ENCODE measurements around the gene EIF2A. TPM values are rescaled to one million over a fixed set of nuclear protein-coding genes. Genes with fewer than 3 reads are reported as not detected.

Gene EIF2A
- total and polyA plus RNA-seq, 9 of the 15 experiments (the other 6 are each of a cell fraction or from before 2014, with no cell fraction given) = 106 to 192 (median 168) TPM

DNA sequence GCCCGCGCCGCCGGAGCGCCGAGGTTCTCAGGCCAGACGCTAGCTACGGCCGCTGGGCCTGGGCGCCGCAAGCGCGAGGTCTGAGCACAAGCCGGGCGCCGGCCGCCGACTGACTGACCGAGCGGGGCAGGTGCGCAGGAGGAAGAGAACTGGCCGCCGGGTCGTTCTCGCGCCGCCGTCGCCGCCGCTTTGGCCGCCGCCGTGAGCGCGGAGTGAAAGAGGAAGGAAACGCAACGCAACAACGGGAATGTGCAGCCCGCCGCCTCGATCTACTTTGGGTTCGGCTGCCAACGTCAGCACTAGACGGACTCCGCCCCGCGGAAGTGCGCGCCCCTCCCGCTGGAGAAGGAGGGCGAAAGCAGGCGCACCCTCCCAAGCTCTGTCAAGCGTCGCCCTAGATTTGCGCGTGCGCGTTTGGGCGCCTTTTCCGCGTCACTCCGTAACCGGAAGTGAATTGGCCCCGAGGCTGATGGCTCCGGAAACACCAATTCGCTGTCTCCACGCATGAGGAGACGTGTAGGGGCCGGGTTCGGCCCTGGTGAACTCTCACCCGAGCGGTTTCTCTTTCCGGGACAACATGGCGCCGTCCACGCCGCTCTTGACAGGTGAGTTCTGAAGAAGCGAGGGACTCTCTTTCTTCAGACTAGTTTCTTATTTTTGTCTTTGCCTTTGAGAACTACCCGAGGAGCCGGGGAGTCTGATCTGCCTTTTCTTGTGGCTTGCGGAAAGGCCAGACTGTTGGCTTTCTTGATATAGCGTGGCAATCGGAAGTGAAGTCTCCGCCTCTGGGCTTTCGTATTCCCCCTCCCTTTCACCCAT, at the start of gene EIF2A, which contains the start of gene SERP1 (continued):
- TF ChIP-seq MNT (conservative IDR thresholded peaks at IDR 0.05) = peak; percentile 93 to 97
- TF ChIP-seq XRCC3 (IDR thresholded peaks at IDR 0.05) = no peak
- TF ChIP-seq BRCA1 (IDR thresholded peaks at IDR 0.05) = no peak
- TF ChIP-seq BRCA1 (CRISPR knock-in tag; IDR thresholded peaks at IDR 0.05) = no peak
- peak; percentile 91 to 93 for TF ChIP-seq NRF1 (conservative IDR thresholded peaks at IDR 0.05 in 1 of 2, IDR thresholded peaks at IDR 0.05 in 1 of 2)
- no peak for TF ChIP-seq ZBTB17 (CRISPR knock-in tag; IDR thresholded peaks at IDR 0.05)
- no peak for TF ChIP-seq FOXM1 (IDR thresholded peaks at IDR 0.05; ENCODE audit: low read depth)
- no peak for TF ChIP-seq FOXM1 (CRISPR knock-in tag; IDR thresholded peaks at IDR 0.05; ENCODE audit: low read depth)
- no peak; the same call in 1 of the 2 replicates for TF ChIP-seq ZNF232 (CRISPR knock-in tag; IDR thresholded peaks at IDR 0.05)
- no peak for TF ChIP-seq DMBX1 (CRISPR knock-in tag; IDR thresholded peaks at IDR 0.05; ENCODE audit: borderline replicate concordance)
- TF ChIP-seq ZNF551 (CRISPR knock-in tag; IDR thresholded peaks at IDR 0.05) = no peak
- TF ChIP-seq ZKSCAN8 (CRISPR knock-in tag; IDR thresholded peaks at IDR 0.05) = no peak
- TF ChIP-seq HMGXB4 (CRISPR knock-in tag; IDR thresholded peaks at IDR 0.05) = peak; percentile 93
- TF ChIP-seq, protein P1, sequence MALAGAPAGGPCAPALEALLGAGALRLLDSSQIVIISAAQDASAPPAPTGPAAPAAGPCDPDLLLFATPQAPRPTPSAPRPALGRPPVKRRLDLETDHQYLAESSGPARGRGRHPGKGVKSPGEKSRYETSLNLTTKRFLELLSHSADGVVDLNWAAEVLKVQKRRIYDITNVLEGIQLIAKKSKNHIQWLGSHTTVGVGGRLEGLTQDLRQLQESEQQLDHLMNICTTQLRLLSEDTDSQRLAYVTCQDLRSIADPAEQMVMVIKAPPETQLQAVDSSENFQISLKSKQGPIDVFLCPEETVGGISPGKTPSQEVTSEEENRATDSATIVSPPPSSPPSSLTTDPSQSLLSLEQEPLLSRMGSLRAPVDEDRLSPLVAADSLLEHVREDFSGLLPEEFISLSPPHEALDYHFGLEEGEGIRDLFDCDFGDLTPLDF (CRISPR knock-in tag; IDR thresholded peaks at IDR 0.05) = peak; percentile 76; the same call in 1 of the 2 replicates
- TF ChIP-seq ETV6 (IDR thresholded peaks at IDR 0.05; ENCODE audit: borderline replicate concordance in 1 of 2, low read depth in 2 of 2, low read length in 1 of 2) = no peak; a peak in 1 of 4 replicates
- no peak for TF ChIP-seq ETV6 (CRISPR knock-in tag; IDR thresholded peaks at IDR 0.05; ENCODE audit: borderline replicate concordance)
- TF ChIP-seq, protein P2, sequence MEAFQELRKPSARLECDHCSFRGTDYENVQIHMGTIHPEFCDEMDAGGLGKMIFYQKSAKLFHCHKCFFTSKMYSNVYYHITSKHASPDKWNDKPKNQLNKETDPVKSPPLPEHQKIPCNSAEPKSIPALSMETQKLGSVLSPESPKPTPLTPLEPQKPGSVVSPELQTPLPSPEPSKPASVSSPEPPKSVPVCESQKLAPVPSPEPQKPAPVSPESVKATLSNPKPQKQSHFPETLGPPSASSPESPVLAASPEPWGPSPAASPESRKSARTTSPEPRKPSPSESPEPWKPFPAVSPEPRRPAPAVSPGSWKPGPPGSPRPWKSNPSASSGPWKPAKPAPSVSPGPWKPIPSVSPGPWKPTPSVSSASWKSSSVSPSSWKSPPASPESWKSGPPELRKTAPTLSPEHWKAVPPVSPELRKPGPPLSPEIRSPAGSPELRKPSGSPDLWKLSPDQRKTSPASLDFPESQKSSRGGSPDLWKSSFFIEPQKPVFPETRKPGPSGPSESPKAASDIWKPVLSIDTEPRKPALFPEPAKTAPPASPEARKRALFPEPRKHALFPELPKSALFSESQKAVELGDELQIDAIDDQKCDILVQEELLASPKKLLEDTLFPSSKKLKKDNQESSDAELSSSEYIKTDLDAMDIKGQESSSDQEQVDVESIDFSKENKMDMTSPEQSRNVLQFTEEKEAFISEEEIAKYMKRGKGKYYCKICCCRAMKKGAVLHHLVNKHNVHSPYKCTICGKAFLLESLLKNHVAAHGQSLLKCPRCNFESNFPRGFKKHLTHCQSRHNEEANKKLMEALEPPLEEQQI (IDR thresholded peaks at IDR 0.05) = no peak
- peak; percentile 67 for TF ChIP-seq ZKSCAN1 (IDR thresholded peaks at IDR 0.05; ENCODE audit: low read depth, low read length)
- peak; percentile 67; the same call in 1 of the 2 replicates for TF ChIP-seq SPI1 (IDR thresholded peaks at IDR 0.05; ENCODE audit: borderline replicate concordance, low read depth, low read length)
- TF ChIP-seq NONO (IDR thresholded peaks at IDR 0.05; ENCODE audit: low read depth in 2 of 2, low read length in 1 of 2) = peak; percentile 70 to 85; a peak in 3 of 4 replicates
- peak; percentile 82 for TF ChIP-seq ZNF24 (IDR thresholded peaks at IDR 0.05)
- TF ChIP-seq POLR2B (IDR thresholded peaks at IDR 0.05; ENCODE audit: low read depth, partially characterized antibody) = peak; percentile 84
